H1 (cell line): Measurements from ENCODE around the gene TWIST2. TPM values are rescaled to one million over a fixed set of nuclear protein-coding genes. Genes with fewer than 3 reads are reported as not detected.

ENCODE experiments used
- BCL11A ChIP-seq, 2 experiments: IDR thresholded peaks; one replicate each; pipeline ENCODE4 v1.6.1; 2011; ENCODE audit warnings: low read depth in 2 of 2, low read length in 2 of 2, mild to moderate bottlenecking in 2 of 2
- EP300 ChIP-seq, 2 experiments: IDR thresholded peaks; 1 replicate in 1 of 2; 2 replicates in 1 of 2; pipeline ENCODE4 v1.6.1; 2011 to 2012; ENCODE audit warnings: low read depth in 2 of 2, low read length in 2 of 2, mild to moderate bottlenecking in 2 of 2, borderline replicate concordance in 1 of 2, inconsistent platforms in 1 of 2, moderate library complexity in 1 of 2
- JUND ChIP-seq: IDR thresholded peaks from 2 replicates; pipeline ENCODE4 v1.6.1; 2011; ENCODE audit warnings: mild to moderate bottlenecking, improper control_type of control experiment, low read length
- POU5F1 ChIP-seq: IDR thresholded peaks from 2 replicates; pipeline ENCODE4 v1.6.1; 2011; ENCODE audit warnings: low read depth, mild to moderate bottlenecking, low read length, moderate library complexity
- polyA plus RNA-seq, 7 experiments: library from polyadenylated mRNA; depleted of rRNA in 3 of 7; stranded (reverse) in 5 of 7; unstranded in 2 of 7; fragments of >200 nt in 5 of 7; fragments of 200-250 nt in 2 of 7; gene quantifications; 1 replicate in 5 of 7; 2 replicates in 1 of 7; 4 replicates in 1 of 7; pipeline versions ENCODE4 v1.2.1 to v1.2.3, GENCODE V29; 2011 to 2013; ENCODE audit warnings: missing spikeins in 2 of 7, mixed read lengths in 2 of 7
- total RNA-seq: library from RNA; stranded (reverse); fragmentation: NEBNext Ultra II Directional; extraction: Animal tissue kit (Norgen Biotek cat#: 25700); gene quantifications from 2 replicates; pipeline ENCODE4 v1.2.1, GENCODE V29; 2021
- TF ChIP-seq, protein P1 (sequence below): fragments of 300-600 bp; sonication (generic); IDR thresholded peaks from 2 replicates; pipeline ENCODE4 v1.7.1; 2012; ENCODE audit warnings: low read length, moderate library complexity, mild to moderate bottlenecking, inconsistent platforms; ENCODE audit not compliant: insufficient replicate concordance

The TWIST2 gene
- total and polyA plus RNA-seq, 2 of the 8 experiments (the other 6 are each of a cell fraction or from before 2014, with no cell fraction given) = 2.6 to 4.3 TPM

- TF ChIP-seq, protein P1, sequence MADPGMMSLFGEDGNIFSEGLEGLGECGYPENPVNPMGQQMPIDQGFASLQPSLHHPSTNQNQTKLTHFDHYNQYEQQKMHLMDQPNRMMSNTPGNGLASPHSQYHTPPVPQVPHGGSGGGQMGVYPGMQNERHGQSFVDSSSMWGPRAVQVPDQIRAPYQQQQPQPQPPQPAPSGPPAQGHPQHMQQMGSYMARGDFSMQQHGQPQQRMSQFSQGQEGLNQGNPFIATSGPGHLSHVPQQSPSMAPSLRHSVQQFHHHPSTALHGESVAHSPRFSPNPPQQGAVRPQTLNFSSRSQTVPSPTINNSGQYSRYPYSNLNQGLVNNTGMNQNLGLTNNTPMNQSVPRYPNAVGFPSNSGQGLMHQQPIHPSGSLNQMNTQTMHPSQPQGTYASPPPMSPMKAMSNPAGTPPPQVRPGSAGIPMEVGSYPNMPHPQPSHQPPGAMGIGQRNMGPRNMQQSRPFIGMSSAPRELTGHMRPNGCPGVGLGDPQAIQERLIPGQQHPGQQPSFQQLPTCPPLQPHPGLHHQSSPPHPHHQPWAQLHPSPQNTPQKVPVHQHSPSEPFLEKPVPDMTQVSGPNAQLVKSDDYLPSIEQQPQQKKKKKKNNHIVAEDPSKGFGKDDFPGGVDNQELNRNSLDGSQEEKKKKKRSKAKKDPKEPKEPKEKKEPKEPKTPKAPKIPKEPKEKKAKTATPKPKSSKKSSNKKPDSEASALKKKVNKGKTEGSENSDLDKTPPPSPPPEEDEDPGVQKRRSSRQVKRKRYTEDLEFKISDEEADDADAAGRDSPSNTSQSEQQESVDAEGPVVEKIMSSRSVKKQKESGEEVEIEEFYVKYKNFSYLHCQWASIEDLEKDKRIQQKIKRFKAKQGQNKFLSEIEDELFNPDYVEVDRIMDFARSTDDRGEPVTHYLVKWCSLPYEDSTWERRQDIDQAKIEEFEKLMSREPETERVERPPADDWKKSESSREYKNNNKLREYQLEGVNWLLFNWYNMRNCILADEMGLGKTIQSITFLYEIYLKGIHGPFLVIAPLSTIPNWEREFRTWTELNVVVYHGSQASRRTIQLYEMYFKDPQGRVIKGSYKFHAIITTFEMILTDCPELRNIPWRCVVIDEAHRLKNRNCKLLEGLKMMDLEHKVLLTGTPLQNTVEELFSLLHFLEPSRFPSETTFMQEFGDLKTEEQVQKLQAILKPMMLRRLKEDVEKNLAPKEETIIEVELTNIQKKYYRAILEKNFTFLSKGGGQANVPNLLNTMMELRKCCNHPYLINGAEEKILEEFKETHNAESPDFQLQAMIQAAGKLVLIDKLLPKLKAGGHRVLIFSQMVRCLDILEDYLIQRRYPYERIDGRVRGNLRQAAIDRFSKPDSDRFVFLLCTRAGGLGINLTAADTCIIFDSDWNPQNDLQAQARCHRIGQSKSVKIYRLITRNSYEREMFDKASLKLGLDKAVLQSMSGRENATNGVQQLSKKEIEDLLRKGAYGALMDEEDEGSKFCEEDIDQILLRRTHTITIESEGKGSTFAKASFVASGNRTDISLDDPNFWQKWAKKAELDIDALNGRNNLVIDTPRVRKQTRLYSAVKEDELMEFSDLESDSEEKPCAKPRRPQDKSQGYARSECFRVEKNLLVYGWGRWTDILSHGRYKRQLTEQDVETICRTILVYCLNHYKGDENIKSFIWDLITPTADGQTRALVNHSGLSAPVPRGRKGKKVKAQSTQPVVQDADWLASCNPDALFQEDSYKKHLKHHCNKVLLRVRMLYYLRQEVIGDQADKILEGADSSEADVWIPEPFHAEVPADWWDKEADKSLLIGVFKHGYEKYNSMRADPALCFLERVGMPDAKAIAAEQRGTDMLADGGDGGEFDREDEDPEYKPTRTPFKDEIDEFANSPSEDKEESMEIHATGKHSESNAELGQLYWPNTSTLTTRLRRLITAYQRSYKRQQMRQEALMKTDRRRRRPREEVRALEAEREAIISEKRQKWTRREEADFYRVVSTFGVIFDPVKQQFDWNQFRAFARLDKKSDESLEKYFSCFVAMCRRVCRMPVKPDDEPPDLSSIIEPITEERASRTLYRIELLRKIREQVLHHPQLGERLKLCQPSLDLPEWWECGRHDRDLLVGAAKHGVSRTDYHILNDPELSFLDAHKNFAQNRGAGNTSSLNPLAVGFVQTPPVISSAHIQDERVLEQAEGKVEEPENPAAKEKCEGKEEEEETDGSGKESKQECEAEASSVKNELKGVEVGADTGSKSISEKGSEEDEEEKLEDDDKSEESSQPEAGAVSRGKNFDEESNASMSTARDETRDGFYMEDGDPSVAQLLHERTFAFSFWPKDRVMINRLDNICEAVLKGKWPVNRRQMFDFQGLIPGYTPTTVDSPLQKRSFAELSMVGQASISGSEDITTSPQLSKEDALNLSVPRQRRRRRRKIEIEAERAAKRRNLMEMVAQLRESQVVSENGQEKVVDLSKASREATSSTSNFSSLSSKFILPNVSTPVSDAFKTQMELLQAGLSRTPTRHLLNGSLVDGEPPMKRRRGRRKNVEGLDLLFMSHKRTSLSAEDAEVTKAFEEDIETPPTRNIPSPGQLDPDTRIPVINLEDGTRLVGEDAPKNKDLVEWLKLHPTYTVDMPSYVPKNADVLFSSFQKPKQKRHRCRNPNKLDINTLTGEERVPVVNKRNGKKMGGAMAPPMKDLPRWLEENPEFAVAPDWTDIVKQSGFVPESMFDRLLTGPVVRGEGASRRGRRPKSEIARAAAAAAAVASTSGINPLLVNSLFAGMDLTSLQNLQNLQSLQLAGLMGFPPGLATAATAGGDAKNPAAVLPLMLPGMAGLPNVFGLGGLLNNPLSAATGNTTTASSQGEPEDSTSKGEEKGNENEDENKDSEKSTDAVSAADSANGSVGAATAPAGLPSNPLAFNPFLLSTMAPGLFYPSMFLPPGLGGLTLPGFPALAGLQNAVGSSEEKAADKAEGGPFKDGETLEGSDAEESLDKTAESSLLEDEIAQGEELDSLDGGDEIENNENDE = no peak
- TF ChIP-seq POU5F1 (no peak), BCL11A (IDR thresholded peaks at IDR 0.05; ENCODE audit: low read depth in 2 of 2, low read length in 2 of 2) (no peak), EP300 (IDR thresholded peaks at IDR 0.05; ENCODE audit: borderline replicate concordance in 1 of 2, low read depth in 2 of 2, low read length in 2 of 2) (no peak), JUND (peak; percentile 86)
- TF ChIP-seq, all 59 proteins: peak for 1
These were observed 48.2 kb downstream of the TWIST2 start (continued) for GRCh38 chr2:238895891-238896600.
